Left kidney (tissue), 2 donors: ENCODE measurements around the gene KCNA1. TPM values are rescaled to one million over a fixed set of nuclear protein-coding genes. Genes with fewer than 3 reads are reported as not detected.
A peak's percentile ranks its signal among the peaks of the same experiment; 100 is the strongest.

Experiments used
- DNase-seq: peaks from one replicate; pipeline ENCODE4 v3.0.0-alpha.2; 2013
- polyA plus RNA-seq: library from polyadenylated mRNA; unstranded; fragments of 120-200 nt; gene quantifications from one replicate; pipeline ENCODE4 v1.2.1, GENCODE V29; 2013; ENCODE audit not compliant: insufficient read length

The KCNA1 gene
- polyA plus RNA-seq, 1 donor = 0.07 TPM

- peak; percentile 3 for DNase-seq
Measured at GRCh38 chr12:4911316-4911994, 1.8 kb downstream of the KCNA1 start.

- DNase-seq = no peak
Measured at GRCh38 chr12:4914720-4915119, 5.0 kb downstream of the KCNA1 start.

DNA sequence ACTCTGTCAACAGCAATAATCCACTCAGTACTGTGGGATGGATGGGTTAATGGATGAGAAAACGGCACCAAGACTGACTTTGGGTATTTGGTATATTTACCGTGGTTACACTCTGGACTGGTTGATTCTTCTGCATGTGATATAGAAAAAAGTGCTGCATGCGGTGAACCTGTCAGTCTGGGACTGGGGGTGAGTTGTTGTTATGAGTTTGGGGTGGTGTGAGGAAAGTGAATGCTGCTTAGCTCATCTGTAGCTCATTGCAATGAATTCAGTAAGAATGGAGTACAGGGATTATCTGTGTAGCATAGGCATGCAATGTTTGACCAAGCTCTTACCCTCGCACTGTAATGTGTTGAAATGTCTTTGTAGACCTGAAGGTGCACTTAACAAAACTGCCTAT lies 6.0 kb downstream of the KCNA1 start:
- DNase-seq = no peak

GRCh38 chr12:4918950-4919660 lies 9.4 kb downstream of the KCNA1 start:
- DNase-seq = no peak

DNA sequence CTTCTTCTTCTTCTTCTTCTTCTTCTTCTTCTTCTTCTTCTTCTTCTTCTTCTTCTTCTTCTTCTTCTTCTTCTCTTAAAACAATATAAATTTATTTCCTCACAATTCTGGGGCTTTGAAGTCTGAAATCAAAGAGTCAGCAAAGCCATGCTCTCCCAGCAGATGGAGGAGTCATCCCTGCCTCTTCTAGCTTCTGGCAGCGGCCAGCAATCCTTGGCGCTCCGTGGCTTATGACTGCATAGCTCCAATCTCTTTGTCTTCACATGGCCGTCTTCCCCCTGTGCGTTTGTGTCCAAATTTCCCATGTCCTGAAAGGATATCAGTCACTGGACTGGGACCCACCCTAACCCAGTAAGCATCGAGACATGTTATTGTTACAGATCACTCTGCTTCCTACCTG lies 22.9 kb downstream of the KCNA1 start:
- DNase-seq = no peak

- no peak for DNase-seq
Measured at GRCh38 chr12:4933411-4933810, 23.7 kb downstream of the KCNA1 start.

GRCh38 chr12:4934407-4935035 lies 24.8 kb downstream of the KCNA1 start:
- no peak for DNase-seq

DNA sequence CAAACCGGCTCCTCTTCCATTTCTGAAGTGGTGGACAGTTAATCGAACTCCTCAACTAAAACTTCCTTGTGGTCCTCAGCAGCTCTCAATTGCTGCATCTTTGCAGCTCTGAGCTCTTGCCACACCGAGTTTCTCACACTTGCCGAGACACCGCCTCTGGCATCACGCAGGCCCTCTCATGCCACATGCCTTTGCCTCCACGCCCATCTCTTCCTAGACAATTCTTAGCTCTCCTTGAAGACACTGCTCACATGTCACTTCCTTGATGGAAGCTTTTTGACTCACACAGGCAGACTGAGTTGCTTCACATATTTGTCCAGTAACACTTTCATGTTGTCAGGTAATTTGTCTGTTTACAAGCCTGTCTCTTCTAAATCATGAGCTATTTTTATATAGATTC lies 29.2 kb downstream of the KCNA1 start:
- no peak for DNase-seq

DNA sequence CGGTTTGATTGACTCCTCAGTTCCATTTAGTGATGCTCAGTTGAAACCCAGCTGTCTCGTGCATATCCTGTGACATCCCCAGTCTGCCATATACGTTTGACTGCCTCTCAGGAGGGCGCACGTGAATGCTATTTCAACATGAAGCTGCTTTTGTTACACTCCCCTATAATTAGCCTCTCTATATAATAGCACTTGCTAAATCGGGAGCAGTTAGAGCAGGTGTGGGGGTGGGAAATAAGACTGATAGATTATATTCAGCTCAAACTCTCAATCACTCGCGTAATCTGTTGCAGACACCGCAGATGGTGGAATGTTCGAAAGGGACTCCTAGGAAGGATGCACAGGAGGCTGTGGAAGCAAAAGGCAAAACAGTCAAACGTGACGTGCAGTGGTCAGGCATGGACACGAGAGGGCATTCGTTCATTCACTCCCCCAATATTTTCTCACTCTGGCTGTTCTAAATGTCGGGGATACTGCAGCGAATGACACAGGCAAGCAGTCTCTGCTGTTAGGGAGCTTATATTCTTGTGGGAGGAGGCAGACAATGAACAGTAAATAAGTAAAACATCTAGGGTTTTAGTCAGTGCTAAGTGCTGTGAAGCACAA lies 29.8 kb downstream of the KCNA1 start:
- DNase-seq = no peak

DNA sequence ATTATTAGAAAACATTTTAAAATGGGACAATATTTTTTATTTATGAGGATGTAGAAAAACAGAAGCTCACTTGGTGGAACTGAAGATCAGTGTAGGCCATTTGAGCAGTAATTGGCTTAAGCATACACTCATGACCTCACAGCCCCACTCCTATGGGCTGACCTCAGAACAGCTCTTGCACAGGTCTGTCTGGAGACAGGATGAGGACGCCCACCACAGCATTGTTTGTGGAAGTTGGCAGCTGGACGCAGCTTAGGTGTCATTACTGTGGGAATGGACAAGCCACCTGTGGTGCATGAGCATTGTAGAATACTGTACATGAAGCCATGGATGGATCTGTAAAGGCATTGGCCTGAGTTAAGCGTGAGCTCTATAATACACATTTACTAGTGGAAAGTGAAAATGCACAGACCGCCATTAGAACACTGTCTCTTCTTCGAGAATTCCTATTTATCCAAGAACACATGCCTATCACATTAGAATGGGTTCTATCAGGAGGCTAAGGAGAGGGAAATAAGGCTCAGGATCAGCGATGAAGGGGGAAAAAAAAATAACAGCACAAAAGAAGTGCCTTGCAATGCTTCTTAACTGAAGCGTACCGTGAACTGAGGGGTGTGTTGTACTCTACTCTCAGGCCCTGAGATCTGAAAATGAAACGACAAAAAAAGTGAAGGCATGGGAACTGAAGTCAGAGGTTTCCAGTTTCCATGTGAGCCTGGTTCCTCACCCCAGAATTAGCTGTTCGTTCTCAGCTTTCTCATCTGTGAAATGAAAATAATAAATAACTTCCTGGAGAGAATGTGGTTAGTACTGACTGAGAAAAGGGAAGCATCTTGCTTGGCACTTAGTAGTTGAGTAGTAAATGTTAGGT lies 33.6 kb downstream of the KCNA1 start:
- no peak for DNase-seq

DNA sequence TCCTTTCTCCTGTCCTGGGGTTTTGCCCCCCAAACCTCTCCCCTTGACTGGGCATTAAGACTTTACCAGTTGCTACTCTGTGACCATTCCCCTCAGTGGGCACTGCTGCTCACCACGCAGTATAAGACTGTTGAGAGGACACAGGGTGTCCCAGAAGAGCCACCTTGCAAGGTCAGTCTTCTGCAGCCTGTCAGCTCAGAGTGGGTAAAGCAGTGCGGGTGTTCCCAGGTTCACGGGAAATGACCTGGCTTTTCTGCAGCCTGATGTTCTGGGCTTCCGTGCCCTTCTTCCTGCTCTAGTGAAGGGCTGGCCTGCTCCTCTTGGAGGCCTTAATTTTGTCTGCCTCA lies 34.2 kb downstream of the KCNA1 start:
- no peak for DNase-seq

DNA sequence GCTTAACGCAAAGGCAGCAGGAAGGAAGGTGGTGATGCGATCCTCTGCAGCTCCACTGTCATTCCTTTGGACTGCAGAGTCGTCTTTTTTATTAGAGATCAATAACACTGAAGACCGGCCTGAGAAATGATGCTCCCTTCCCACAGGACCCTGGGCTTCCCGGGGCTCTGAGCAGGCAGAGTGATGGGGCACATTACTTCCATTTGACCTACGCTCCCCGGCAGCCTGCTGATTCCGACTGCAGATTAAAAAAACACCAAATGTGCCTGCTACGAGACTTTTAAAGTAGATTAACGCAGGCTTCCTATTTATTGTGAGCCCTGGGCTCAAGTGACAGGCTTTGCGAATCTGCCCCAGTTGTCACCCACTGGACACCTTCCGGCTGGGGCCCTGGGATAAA lies 37.5 kb downstream of the KCNA1 start:
- DNase-seq = no peak

GRCh38 chr12:4951083-4951482 lies 41.4 kb downstream of the KCNA1 start:
- DNase-seq = no peak

- no peak for DNase-seq
Measured at GRCh38 chr12:4951601-4952000, 41.9 kb downstream of the KCNA1 start.

DNA sequence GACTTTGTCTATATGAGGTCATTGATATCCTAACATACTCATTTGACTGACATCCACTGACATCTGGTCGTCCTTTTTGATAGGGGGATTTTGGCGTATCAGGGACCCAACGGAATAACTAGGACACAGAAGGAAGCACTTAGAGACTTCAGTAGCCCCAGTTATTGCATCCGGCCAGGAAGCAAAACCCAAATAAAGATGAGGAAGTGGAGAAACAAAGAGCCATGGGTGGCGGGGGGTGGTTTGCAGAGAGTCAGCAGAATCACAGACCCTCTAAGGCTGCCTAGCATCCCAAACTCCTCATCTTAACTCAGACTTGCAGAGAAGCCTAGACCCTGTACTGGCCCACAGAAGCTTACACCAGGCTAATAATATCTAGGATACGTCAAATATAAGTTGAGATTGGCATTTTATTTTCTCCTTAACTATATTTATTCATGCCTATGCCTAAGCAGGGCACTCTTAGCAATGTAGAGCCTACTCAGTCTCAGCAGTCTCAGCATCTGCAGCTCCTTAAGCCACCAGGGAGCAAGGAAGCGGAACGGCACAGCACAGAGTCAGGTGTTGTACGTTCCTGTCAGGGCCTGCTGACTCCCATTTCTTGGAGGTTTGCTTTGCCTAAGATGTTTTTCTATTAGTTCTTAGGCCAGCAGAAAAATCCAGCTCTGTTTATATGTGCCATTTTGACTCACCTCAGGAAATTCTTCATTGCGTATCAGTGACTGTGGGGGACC lies 45.1 kb downstream of the KCNA1 start:
- peak; percentile 10 for DNase-seq

GRCh38 chr12:4956054-4956453 lies 46.3 kb downstream of the KCNA1 start:
- DNase-seq = no peak

- no peak for DNase-seq
Measured at GRCh38 chr12:4956968-4957367, 47.3 kb downstream of the KCNA1 start.

- no peak for DNase-seq
Measured at GRCh38 chr12:4957761-4958160, 48.1 kb downstream of the KCNA1 start.

GRCh38 chr12:4958697-4959375 lies 49.1 kb downstream of the KCNA1 start:
- no peak for DNase-seq

DNA sequence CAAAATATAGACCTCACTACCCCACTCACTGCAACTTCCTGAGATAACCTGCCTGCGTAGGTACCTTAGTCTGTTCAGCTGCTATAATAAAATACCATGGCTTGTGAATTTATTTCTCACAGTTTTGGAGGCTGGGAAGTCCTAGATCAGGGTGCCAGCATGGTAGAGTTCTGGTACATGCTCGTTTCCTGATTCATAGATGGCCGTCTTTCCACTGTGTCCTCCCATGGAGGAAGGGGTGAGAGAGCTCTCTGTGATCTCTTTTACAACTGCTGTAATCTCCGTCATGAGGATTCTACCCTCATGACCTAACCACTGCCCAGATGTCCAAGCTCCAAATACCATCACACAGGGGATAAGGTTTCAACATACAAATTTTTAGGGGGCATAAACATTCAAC lies 49.7 kb downstream of the KCNA1 start:
- no peak for DNase-seq

GRCh38 chr12:4960030-4960429 lies 50.3 kb downstream of the KCNA1 start:
- DNase-seq = no peak
